ENCODE measurements around the gene KRTAP9-7.
"Not testable (repeated sequence)": the region's sequence is repeated elsewhere in the genome, so short reads cannot be mapped to it uniquely, and the experiment has no call there.

DNA sequence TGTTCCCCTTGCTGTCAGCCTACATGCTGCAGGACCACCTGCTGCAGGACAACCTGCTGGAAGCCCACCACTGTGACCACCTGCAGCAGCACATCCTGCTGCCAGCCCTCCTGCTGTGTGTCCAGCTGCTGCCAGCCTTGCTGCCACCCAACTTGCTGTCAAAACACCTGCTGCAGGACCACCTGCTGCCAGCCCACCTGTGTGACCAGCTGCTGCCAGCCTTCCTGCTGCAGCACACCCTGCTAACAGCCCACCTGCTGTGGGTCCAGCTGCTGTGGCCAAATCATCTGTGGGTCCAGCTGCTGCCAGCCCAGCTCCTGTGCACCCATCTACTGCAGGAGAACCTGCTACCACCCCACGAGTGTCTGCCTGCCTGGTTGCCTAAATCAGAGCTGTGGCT lies 4.2 kb upstream of the KRTAP9-7 start:
- TF ChIP-seq ELF4 (IDR thresholded peaks at IDR 0.05); FOXM1 (IDR thresholded peaks at IDR 0.05; ENCODE audit: borderline replicate concordance); NFRKB (IDR thresholded peaks at IDR 0.05); L3MBTL2 (conservative IDR thresholded peaks at IDR 0.05); FOXA1 (IDR thresholded peaks at IDR 0.05); SUZ12 (IDR thresholded peaks at IDR 0.05); SP1 (IDR thresholded peaks at IDR 0.05); ARNT (IDR thresholded peaks at IDR 0.05); BHLHE40 (IDR thresholded peaks at IDR 0.05; ENCODE audit: borderline replicate concordance); ZNF384 (IDR thresholded peaks at IDR 0.05); TARDBP (IDR thresholded peaks at IDR 0.05): not testable (repeated sequence)
